ENCODE results near the gene MYBPC1.

GRCh38 chr12:101719566-101719965 is 124.8 kb downstream of the MYBPC1 start:
- TF ChIP-seq POLR2AphosphoS5 (IDR thresholded peaks at IDR 0.05; ENCODE audit: low read depth, low read length) (no peak), CTCF (CRISPR knock-in tag; IDR thresholded peaks at IDR 0.05) (no peak), SMAD9 (CRISPR knock-in tag; IDR thresholded peaks at IDR 0.05) (no peak), ZFP37 (CRISPR knock-in tag; IDR thresholded peaks at IDR 0.05; ENCODE audit: borderline replicate concordance) (no peak), EZH2 (conservative IDR thresholded peaks at IDR 0.05; ENCODE audit: low read depth, low read length) (no peak), POLR2A (IDR thresholded peaks at IDR 0.05; ENCODE audit: insufficient read depth in 1 of 2, low read depth in 2 of 2, low read length in 2 of 2) (no peak)
